Ishikawa (cell line): ENCODE measurements around the gene KCNN3.

Source experiments
- CEBPB ChIP-seq: IDR thresholded peaks from 2 replicates; pipeline ENCODE4 v1.6.1; 2012
- CREB1 ChIP-seq: IDR thresholded peaks from 2 replicates; pipeline ENCODE4 v1.6.1; 2012; ENCODE audit warnings: low read depth
- EGR1 ChIP-seq: IDR thresholded peaks from 2 replicates; pipeline ENCODE4 v1.6.1; 2012
- EP300 ChIP-seq: IDR thresholded peaks from 2 replicates; pipeline ENCODE4 v1.6.1; 2012; ENCODE audit warnings: borderline replicate concordance
- FOXM1 ChIP-seq: IDR thresholded peaks from 2 replicates; pipeline ENCODE4 v1.6.1; 2012; ENCODE audit warnings: low read depth, borderline replicate concordance
- NFIC ChIP-seq: IDR thresholded peaks from 2 replicates; pipeline ENCODE4 v1.6.1; 2012
- RAD21 ChIP-seq: IDR thresholded peaks from 2 replicates; pipeline ENCODE4 v1.6.1; 2012; ENCODE audit warnings: low read depth
- TAF1 ChIP-seq: IDR thresholded peaks from 2 replicates; pipeline ENCODE4 v1.6.1; 2012; ENCODE audit warnings: low read depth, mild to moderate bottlenecking
- TCF12 ChIP-seq: IDR thresholded peaks from 2 replicates; pipeline ENCODE4 v1.6.1; 2012; ENCODE audit warnings: low read depth
- TEAD4 ChIP-seq: IDR thresholded peaks from 2 replicates; pipeline ENCODE4 v1.6.1; 2012
- USF1 ChIP-seq: IDR thresholded peaks from 2 replicates; pipeline ENCODE4 v1.6.1; 2012
- YY1 ChIP-seq: IDR thresholded peaks from 2 replicates; pipeline ENCODE4 v1.6.1; 2012; ENCODE audit warnings: low read depth
- ZBTB7A ChIP-seq: IDR thresholded peaks from 2 replicates; pipeline ENCODE4 v1.6.1; 2012; ENCODE audit warnings: low read depth
- TF ChIP-seq, protein P1 (sequence below): IDR thresholded peaks from 2 replicates; pipeline ENCODE4 v1.6.1; 2012; ENCODE audit warnings: low read depth, mild to moderate bottlenecking
- TF ChIP-seq, protein P2 (sequence below): IDR thresholded peaks from 2 replicates; pipeline ENCODE4 v1.6.1; 2012

KCNN3 gene

DNA sequence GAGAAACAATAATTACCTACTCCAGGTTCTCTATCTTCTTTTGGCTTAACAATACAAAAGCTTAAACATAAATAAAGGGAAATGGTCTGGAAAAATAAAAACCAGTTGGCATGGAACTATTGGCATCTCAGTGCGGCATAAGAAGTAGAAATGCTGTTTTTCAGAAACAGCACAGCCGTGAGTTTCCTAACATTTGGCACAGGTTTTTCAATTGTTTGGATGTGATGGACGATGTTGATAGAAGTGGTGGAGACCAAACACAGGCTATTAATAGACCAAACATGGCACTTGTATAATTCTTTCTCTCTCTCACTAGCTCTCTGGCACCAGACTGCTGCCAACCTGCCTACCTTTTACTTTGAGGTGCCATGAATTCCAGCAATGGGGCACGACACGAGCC is 36.2 kb downstream of the KCNN3 start:
- no peak for TF ChIP-seq ZBTB7A

DNA sequence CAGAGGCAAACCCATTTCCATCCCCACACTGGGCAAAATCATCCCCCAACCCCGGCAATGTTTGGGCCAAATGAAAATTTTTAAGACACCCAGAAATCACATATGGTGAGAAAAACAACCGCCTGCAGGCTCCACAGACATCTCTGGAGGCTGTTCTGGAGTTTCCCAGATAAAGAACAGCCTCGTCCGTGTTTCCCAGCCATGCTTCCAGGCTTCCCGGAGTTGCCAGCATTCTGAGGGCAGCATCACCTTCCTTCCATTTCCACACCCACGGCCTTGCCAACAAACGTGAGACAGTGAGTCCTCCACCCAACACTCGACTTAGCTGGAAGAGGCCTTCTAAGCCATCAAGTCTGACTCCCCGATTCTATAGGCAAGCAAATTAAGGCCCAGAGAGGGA is 36.9 kb downstream of the KCNN3 start:
- TF ChIP-seq USF1 (no peak), FOXM1 (no peak), NFIC (no peak)

DNA sequence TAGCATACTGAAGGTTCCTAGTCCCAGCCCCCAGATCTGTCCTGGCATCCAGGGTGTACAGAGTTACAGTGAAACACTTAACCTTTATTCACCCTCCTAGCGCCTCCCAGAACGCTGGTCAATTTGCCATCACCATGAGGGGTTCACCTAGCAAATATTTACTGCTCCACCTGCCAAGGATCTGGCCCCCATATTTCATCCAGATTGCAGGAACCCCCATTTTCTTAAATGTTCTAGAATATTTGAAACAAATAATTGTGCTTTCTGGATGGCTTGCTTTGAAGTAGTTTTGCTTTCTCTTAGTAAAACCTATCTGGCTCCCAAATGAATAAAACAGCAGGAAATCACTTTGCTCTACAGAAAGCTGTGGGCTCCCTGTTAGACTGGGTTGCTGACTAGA is 37.7 kb downstream of the KCNN3 start:
- TF ChIP-seq, protein P1, sequence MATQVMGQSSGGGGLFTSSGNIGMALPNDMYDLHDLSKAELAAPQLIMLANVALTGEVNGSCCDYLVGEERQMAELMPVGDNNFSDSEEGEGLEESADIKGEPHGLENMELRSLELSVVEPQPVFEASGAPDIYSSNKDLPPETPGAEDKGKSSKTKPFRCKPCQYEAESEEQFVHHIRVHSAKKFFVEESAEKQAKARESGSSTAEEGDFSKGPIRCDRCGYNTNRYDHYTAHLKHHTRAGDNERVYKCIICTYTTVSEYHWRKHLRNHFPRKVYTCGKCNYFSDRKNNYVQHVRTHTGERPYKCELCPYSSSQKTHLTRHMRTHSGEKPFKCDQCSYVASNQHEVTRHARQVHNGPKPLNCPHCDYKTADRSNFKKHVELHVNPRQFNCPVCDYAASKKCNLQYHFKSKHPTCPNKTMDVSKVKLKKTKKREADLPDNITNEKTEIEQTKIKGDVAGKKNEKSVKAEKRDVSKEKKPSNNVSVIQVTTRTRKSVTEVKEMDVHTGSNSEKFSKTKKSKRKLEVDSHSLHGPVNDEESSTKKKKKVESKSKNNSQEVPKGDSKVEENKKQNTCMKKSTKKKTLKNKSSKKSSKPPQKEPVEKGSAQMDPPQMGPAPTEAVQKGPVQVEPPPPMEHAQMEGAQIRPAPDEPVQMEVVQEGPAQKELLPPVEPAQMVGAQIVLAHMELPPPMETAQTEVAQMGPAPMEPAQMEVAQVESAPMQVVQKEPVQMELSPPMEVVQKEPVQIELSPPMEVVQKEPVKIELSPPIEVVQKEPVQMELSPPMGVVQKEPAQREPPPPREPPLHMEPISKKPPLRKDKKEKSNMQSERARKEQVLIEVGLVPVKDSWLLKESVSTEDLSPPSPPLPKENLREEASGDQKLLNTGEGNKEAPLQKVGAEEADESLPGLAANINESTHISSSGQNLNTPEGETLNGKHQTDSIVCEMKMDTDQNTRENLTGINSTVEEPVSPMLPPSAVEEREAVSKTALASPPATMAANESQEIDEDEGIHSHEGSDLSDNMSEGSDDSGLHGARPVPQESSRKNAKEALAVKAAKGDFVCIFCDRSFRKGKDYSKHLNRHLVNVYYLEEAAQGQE: no peak
- TF ChIP-seq NFIC (no peak), FOXM1 (no peak), TAF1 (no peak), CREB1 (no peak), YY1 (no peak), CEBPB (no peak), EP300 (no peak), TEAD4 (no peak), EGR1 (no peak), TCF12 (no peak), ZBTB7A (no peak), RAD21 (no peak), USF1 (no peak)
- TF ChIP-seq, protein P2, sequence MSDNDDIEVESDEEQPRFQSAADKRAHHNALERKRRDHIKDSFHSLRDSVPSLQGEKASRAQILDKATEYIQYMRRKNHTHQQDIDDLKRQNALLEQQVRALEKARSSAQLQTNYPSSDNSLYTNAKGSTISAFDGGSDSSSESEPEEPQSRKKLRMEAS: no peak

DNA sequence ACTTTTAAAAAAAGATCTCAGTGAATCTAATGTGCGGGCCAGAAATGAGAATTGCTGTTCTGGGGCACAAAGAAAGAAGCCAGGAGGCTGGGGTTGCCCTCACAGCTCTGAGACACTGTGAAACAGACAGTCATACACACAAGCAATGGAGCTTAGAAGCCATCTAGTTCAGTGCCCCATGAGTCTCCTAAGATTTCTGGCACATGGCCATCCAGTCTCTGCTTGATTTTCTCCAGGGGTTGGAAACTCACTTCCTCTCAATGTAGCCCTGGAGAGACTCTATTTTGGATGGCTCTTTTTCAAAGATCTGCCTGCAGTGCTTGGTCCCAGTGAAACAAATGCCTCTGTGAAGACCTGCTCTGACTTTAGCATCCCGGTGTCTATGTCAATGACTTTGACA is 38.6 kb downstream of the KCNN3 start:
- TF ChIP-seq TEAD4 (no peak), ZBTB7A (no peak), CREB1 (no peak), YY1 (no peak), CEBPB (no peak), EP300 (no peak), FOXM1 (no peak), NFIC (no peak), TAF1 (no peak), TCF12 (no peak), USF1 (no peak), EGR1 (no peak), RAD21 (no peak)
- TF ChIP-seq, protein P1: no peak
- TF ChIP-seq, protein P2: no peak

DNA sequence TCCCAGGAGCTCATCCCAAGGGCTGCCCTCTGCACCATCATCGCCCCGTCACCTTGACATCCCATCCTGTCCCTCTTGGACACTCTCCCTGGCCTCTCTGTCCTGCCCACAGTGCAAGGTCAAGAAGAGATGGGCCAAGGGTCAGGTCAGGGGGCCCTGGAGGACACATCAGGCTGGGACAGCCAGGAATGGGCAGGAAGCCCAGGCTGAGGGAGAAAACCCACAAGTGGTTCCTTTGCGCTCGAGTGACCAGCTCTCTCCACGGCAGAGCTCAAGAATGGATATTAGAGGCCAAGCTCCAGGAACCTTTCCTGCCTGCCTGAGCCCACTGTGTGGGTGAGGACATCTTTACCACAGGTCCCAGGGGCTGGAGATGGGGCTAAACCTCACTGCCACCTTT is 41.0 kb downstream of the KCNN3 start:
- TF ChIP-seq CREB1: no peak

- TF ChIP-seq, protein P1: no peak
- TF ChIP-seq ZBTB7A (no peak), FOXM1 (no peak), CEBPB (no peak), YY1 (no peak), EP300 (no peak), USF1 (no peak), TAF1 (no peak), NFIC (no peak), RAD21 (no peak), TCF12 (no peak), TEAD4 (no peak), EGR1 (no peak)
- TF ChIP-seq, protein P2: no peak
Observed at GRCh38 chr1:154824179-154825000, 45.7 kb downstream of the KCNN3 start.
